ENCODE measurements around the gene NAPB.
"Not testable (repeated sequence)": the region's sequence is repeated elsewhere in the genome, so short reads cannot be mapped to it uniquely, and the experiment has no call there.

NAPB gene

GRCh38 chr20:23420943-23421931 lies at the start of gene NAPB:
NAPB (minus strand) TSS chr20:23421488; CDS start chr20:23421402, 86 bp downstream.
- peak; percentile 95 for DNase-seq

- DNase-seq = not testable (repeated sequence)
Measured at GRCh38 chr20:23466961-23467360, 45.7 kb upstream of the NAPB start.

DNA sequence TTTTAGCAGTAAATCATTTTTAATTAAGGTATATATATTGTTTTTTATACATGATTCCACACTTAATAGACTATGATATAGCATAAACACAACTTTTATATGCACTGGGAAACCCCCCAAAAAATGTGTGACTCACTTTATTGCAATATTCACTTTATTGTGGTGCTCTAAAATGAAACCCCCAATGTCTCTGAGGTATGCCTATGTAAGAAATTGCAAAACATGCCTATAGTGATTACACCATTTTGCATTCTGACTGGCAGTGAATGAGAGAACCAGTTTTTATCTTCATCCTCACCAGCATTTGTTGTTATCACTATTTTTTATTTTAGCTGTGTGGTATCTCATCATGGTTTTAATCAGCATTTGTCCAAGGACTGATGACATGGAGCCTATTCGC lies 39.9 kb upstream of the NAPB start:
- no peak for DNase-seq

DNA sequence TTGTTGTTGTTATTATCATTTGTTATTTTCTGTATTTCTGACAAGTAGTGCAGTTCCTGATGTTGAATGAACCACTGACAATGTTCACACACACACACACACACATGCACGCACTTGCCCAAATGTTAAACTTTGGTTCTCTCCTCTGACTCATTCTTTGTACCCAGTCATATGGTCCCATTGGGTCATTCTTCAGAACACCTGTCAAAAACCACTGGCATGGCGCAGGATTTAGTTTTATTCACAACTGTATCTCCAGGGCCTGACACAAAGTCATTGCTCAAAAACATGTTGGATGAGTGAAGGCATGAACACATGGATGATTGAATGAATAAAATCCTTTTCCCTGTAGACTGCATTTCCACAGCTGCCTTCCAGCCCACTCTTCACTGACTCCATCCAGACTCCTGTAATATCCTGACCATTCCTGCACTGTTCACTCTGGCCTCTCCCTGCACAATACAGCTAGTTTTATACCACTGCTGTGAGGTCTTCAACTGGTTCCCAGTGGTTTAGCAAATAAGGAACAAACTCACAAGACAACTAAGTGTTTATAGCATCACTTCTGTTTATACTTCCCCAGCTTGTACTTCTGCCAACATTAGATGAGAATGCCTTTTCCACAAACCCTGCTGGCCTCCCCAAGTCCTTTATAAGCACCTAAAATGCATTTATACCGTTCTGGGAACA lies 38.3 kb upstream of the NAPB start:
- no peak for DNase-seq

GRCh38 chr20:23456873-23457272 lies 35.6 kb upstream of the NAPB start:
- no peak for DNase-seq

DNA sequence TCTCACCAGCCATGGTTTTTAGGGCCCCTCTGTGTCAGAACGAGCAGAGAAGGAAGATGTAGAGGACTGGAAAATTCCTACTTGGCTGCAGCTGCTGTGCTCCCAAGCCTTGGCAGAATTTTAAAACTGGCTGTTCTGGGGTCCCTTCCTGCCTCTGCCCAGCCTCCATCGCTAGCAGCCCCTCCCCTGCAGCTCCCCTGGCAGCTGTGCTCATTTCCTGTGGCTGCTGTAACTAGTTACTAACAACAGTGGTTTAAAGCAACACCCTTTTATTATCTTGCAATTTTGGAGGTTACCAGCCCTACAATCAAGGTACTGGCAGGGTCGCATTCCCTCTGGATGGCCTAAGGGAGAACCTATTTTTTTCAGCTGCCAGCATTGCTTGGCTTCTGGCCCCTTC lies 35.1 kb upstream of the NAPB start:
- no peak for DNase-seq

DNA sequence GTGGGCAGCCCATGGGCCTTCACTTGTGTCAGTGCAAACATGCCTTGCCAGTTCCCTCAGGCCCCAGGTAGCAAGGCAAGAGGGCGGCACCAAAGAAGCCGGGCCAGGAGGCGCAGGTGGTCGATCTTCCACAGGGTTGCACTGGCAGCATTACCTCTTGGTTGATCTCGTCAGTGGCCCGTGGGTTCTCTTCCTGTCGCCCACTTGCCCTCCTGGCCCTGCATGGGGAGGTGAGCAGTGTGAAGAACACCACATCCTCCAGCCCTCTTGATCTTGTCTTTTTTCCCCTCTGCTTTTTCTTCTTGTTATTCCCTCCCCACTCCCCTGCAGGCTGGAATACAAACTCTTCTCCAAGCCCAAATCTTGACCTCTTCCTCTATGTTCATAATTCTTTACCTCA lies 34.4 kb upstream of the NAPB start:
- no peak for DNase-seq

DNA sequence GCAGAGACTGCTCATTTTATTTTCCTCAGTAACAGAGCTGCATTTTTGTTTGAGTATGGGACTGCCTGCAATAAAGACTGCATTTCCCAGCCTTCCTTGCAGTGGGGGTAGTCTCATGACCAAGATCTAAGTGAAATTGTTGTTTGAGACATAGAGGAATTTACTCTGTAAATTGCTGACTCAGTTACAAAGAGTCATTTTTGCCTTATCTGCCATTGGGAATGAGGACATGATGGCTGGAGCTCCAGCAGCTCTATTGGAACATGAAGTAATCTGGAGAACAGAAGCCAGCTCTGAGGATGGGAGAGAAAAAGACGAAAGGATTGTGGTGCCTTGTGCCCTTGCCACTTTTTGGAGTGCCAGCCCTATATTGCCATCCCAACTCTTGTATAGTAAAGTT lies 33.5 kb upstream of the NAPB start:
- no peak for DNase-seq

GRCh38 chr20:23453549-23454543 lies 32.6 kb upstream of the NAPB start:
- DNase-seq = no peak

DNA sequence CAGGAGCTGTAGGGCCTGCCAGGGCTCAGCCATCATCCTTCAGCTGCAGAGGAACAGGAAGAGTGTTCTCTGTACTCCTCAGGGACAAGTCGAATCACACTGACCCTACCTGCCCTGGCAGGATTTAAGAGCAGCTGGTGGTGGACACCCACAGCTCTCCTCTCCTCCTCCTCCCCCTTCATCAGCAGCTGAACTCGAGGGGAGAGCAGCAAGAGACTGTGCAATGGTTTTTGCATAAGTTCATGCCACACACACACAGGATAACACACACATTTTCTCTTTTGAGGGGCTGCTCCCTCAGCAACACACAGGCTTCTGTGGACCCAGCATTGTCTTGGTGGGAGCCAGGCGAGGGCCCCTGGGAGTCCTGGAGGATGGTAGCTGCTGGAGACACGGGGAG lies 31.5 kb upstream of the NAPB start, which contains the start of gene CST11:
Gene CST11 (minus strand): TSS at position 101 of the 400 bp plus-strand sequence. CDS start 65 bp downstream, at position 36.
- no peak for DNase-seq

- no peak for DNase-seq
Measured at GRCh38 chr20:23451956-23452487, 30.7 kb upstream of the NAPB start.

DNA sequence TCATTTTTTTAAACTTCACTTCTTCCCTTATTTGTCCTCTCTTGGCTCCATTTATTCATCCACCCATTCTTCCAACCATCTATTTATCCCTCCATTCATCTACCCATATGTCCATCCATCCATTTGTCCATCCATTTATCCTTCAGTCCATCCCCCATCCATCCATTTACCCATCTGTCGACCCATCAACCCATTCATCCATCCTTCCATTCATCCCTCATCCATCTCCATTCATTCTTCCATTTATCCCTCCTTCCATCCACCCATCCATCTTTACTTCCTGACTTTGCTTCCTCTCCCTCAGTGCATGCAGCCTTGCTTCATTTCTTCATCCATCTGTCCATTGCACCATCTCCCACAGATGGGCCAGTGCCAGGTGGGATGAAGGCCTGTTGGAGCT lies 29.6 kb upstream of the NAPB start:
- DNase-seq = no peak

DNA sequence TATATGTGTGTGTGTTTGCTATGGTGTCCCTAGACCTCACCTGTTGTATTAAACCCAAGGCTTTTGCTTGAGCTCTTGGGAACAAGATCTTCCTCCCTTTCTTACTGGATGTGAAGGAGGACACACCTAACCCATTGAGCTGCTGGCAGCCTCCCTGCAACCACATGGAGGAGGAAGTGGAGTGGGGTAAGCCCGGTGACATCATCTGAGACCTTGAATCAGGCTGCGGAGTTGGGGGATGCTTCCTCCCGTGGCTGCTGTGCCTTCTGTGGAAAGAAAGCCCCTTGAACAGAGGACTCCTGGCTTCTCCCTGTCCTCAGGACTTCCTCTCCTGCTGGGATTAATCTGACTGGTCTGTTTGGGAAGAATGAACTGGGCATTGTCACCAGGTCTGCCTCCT lies 28.1 kb upstream of the NAPB start:
- DNase-seq = no peak

DNA sequence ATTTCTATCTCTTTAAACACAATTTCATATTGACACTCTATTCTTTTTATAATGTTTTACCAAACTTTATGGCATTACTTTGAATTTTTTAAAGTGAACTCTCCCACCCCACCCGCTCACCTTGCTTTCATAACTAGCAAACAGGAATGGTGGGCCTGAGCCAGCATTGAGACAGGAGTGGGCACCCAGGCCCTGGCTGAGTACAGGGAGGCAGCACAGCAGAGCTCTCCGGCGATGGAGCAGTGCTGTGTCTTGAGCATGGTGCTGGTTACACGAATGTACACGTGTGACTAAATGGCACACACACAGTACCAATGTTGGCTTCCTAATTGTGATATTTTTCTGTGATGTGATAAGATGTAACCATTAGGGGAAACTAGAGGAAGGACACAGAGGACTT lies 26.9 kb upstream of the NAPB start:
- no peak for DNase-seq

GRCh38 chr20:23446505-23446904 lies 25.2 kb upstream of the NAPB start:
- DNase-seq = peak; percentile 21

- no peak for DNase-seq
Measured at GRCh38 chr20:23445596-23446217, 24.4 kb upstream of the NAPB start.

GRCh38 chr20:23444859-23445258 lies 23.6 kb upstream of the NAPB start:
- DNase-seq = no peak

DNA sequence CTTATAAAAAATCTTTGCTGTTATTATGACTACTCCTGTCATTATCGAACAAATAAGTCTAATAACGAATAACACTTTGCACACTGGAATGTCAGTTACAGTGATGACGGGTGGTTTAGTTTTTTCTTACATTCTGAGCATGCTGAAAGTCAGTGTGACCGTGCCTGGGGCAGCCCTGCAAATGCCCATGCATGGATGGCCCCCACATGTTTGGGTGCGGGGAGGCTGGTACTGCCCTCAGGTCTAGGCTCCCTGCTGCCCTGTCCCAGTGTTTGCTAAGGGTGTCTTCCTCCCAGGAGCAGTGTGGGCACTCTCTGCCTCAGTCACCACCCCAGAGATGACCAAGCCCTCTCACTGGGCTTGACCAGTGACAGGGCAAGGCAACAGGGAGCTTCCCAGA lies 21.1 kb upstream of the NAPB start:
- no peak for DNase-seq

- peak; percentile 53 for DNase-seq
Measured at GRCh38 chr20:23441850-23442313, 20.6 kb upstream of the NAPB start.

GRCh38 chr20:23440004-23440403 lies 18.7 kb upstream of the NAPB start:
- DNase-seq = no peak

GRCh38 chr20:23438661-23439060 lies 17.4 kb upstream of the NAPB start:
- DNase-seq = no peak

Measured in CD4-positive, alpha-beta T cell treated with Interleukin-17A for 4 hours (primary cell).